GM12878 (cell line): Measurements from ENCODE around the gene SMURF1. TPM values are rescaled to one million over a fixed set of nuclear protein-coding genes. Genes with fewer than 3 reads are reported as not detected.

Experiments used
- ATAC-seq: fragments of 200-7000 bp; cut with Tn5 transposase; 3 replicates; pipeline ENCODE4 v1.9.1; 2020; ENCODE audit warnings: mild to moderate bottlenecking, moderate library complexity
- BruUV-seq: library from RNA; stranded (reverse); fragments of 400-500 nt; replicated peaks from 2 replicates; lab custom pipeline; 2021; lab: Mats Ljungman, UMichigan
- CTCF ChIA-PET: fragments of 300-600 bp; sonication (Branson Sonifier 250); formaldehyde crosslinking; extraction: SDS; loops from one replicate; lab custom pipeline; 2021; ENCODE audit warnings: inconsistent platforms; lab: Yijun Ruan, JAX
- POLR2A ChIA-PET: fragments of 350-600 bp; formaldehyde crosslinking; extraction: SDS; loops from one replicate; lab custom pipeline; 2021; ENCODE audit warnings: inconsistent platforms; lab: Charles Lee
- RAD21 ChIA-PET: fragments of 300-600 bp; sonication (Branson Sonifier 250); formaldehyde crosslinking; loops from one replicate; lab custom pipeline; 2023; ENCODE audit warnings: antibody characterized with exemption; ENCODE audit not compliant: unreplicated experiment; lab: Charles Lee
- SMC1A ChIA-PET: fragments of 300-600 bp; sonication (Branson Sonifier 250); formaldehyde crosslinking; loops from one replicate; lab custom pipeline; 2023; ENCODE audit not compliant: unreplicated experiment, uncharacterized antibody; lab: Charles Lee
- DNase-seq: peaks from one replicate; pipeline ENCODE4 v3.0.0-alpha.2; 2011; ENCODE audit warnings: low read depth, low spot score
- FAIRE-seq: peaks from 3 replicates; lab custom pipeline; 2011; peaks lifted over from hg19 to GRCh38; lab: Jason Lieb, UNC
- H2AFZ ChIP-seq: 2 replicates; pipeline ENCODE4 v1.6.0; 2011; ENCODE audit warnings: low read depth, low read length, control low read depth; ENCODE audit not compliant: control insufficient read depth
- H3K27ac ChIP-seq: 2 replicates; pipeline ENCODE4 v1.5.1; 2011; ENCODE audit warnings: control low read depth; ENCODE audit not compliant: control insufficient read depth, insufficient read depth
- H3K27me3 ChIP-seq, 2 experiments: replicated peaks in 1 of 2; 2 replicates each; pipeline versions ENCODE4 v1.6.0 to v1.6.1; 2011; ENCODE audit warnings: low read length in 1 of 2; ENCODE audit not compliant: control insufficient read depth in 2 of 2, insufficient read depth in 2 of 2
- H3K36me3 ChIP-seq, 2 experiments: 2 replicates each; pipeline ENCODE4 v1.5.1; 2011; ENCODE audit warnings: low read length in 1 of 2; ENCODE audit not compliant: control insufficient read depth in 2 of 2, insufficient read depth in 2 of 2
- H3K4me1 ChIP-seq: 2 replicates; pipeline ENCODE4 v1.6.1; 2011; ENCODE audit warnings: mild to moderate bottlenecking, low read length, moderate library complexity, mixed read lengths; ENCODE audit not compliant: control insufficient read depth, insufficient read depth
- H3K4me2 ChIP-seq: 2 replicates; pipeline ENCODE4 v1.6.0; 2011; ENCODE audit warnings: control low read depth; ENCODE audit not compliant: control insufficient read depth, insufficient read depth
- H3K4me3 ChIP-seq: fragments of 200-600 bp; sonication (generic); 2 replicates; pipeline ENCODE4 v1.5.1; 2016
- H3K79me2 ChIP-seq: 2 replicates; pipeline ENCODE4 v1.6.0; 2011; ENCODE audit warnings: low read length; ENCODE audit not compliant: control insufficient read depth, insufficient read depth
- H3K9ac ChIP-seq: 2 replicates; pipeline ENCODE4 v1.8.0; 2011; ENCODE audit warnings: low read length, control low read depth, mixed read lengths; ENCODE audit not compliant: control insufficient read depth, insufficient read depth
- H3K9me3 ChIP-seq: replicated peaks from 3 replicates; pipeline ENCODE4 v1.5.1; 2011; ENCODE audit warnings: mild to moderate bottlenecking, low read length; ENCODE audit not compliant: control insufficient read depth, insufficient read depth
- H4K20me1 ChIP-seq: 2 replicates; pipeline ENCODE4 v1.6.0; 2011; ENCODE audit not compliant: control insufficient read depth, insufficient read depth
- BMI1 ChIP-seq: fragments of 450-650 bp; IDR thresholded peaks from 2 replicates; pipeline ENCODE4 v1.6.1; 2016; ENCODE audit warnings: mild to moderate bottlenecking, moderate library complexity, borderline replicate concordance
- CHD4 ChIP-seq: fragments of 200-600 bp; sonication (generic); IDR thresholded peaks from 2 replicates; pipeline ENCODE4 v1.6.1; 2016; ENCODE audit warnings: mild to moderate bottlenecking
- CUX1 ChIP-seq: IDR thresholded peaks from 2 replicates; pipeline ENCODE4 v1.6.1; 2012; ENCODE audit warnings: improper control_type of control experiment, low read depth, low read length; ENCODE audit not compliant: insufficient replicate concordance
- FOS ChIP-seq: IDR thresholded peaks from 3 replicates; pipeline ENCODE4 v1.6.1; 2011; ENCODE audit warnings: borderline replicate concordance; ENCODE audit not compliant: insufficient read length; ENCODE audit errors: extremely low read depth
- FOXK2 ChIP-seq: fragments of 450-650 bp; IDR thresholded peaks from 2 replicates; pipeline ENCODE4 v1.6.1; 2017; ENCODE audit warnings: mild to moderate bottlenecking, moderate library complexity
- HCFC1 ChIP-seq: fragments of 150-350 bp; IDR thresholded peaks from 2 replicates; pipeline ENCODE4 v1.6.1; 2014; ENCODE audit warnings: low read length
- MXI1 ChIP-seq: fragments of 150-350 bp; IDR thresholded peaks from 2 replicates; pipeline ENCODE4 v1.6.1; 2011; ENCODE audit warnings: low read depth, mild to moderate bottlenecking, inconsistent platforms, low read length, improper control_type of control experiment
- PAX8 ChIP-seq: fragments of 450-650 bp; IDR thresholded peaks from 2 replicates; pipeline ENCODE4 v1.6.1; 2017; ENCODE audit warnings: mild to moderate bottlenecking, moderate library complexity
- PBX3 ChIP-seq: IDR thresholded peaks from 2 replicates; pipeline ENCODE4 v1.6.1; 2011; ENCODE audit warnings: mild to moderate bottlenecking, low read depth, low read length, moderate library complexity; ENCODE audit not compliant: insufficient replicate concordance
- POLR2AphosphoS5 ChIP-seq: IDR thresholded peaks from 2 replicates; pipeline ENCODE4 v1.6.1; 2011; ENCODE audit warnings: mild to moderate bottlenecking, low read length, inconsistent platforms
- RBBP5 ChIP-seq: fragments of 200-600 bp; sonication (generic); conservative IDR thresholded peaks from 2 replicates; pipeline ENCODE4 v1.6.1; 2016
- RELB ChIP-seq: fragments of 450-650 bp; IDR thresholded peaks from 2 replicates; pipeline ENCODE4 v1.6.1; 2017; ENCODE audit warnings: low read depth, mild to moderate bottlenecking, moderate library complexity
- SIX5 ChIP-seq: IDR thresholded peaks from 2 replicates; pipeline ENCODE4 v1.6.1; 2011; ENCODE audit warnings: mild to moderate bottlenecking, low read depth, low read length, moderate library complexity; ENCODE audit not compliant: severe bottlenecking
- SP1 ChIP-seq: IDR thresholded peaks from one replicate; pipeline ENCODE4 v1.6.1; 2011; ENCODE audit warnings: low read depth, low read length
- SPI1 ChIP-seq: IDR thresholded peaks from 2 replicates; pipeline ENCODE4 v1.6.1; 2011; ENCODE audit warnings: low read depth, mild to moderate bottlenecking, low read length, moderate library complexity, borderline replicate concordance; ENCODE audit not compliant: insufficient read depth
- TAF1 ChIP-seq: IDR thresholded peaks from 2 replicates; pipeline ENCODE4 v1.6.1; 2011; ENCODE audit warnings: mild to moderate bottlenecking, low read depth, low read length, borderline replicate concordance
- WRNIP1 ChIP-seq: IDR thresholded peaks from 2 replicates; pipeline ENCODE4 v1.6.1; 2011; ENCODE audit warnings: low read depth, low read length, improper control_type of control experiment, borderline replicate concordance
- ZNF622 ChIP-seq: fragments of 450-650 bp; IDR thresholded peaks from 2 replicates; pipeline ENCODE4 v1.6.1; 2017; ENCODE audit warnings: mild to moderate bottlenecking, inconsistent platforms
- WGBS: methylation state at CpG from one replicate; pipeline ENCODE4 v1.1.6; 2016; ENCODE audit warnings: low lambda C conversion rate; ENCODE audit not compliant: insufficient replicate concordance, insufficient coverage; ENCODE audit errors: missing lambda C conversion rate; 5-methylcytosine and 5-hydroxymethylcytosine counted together
- in situ Hi-C: fragments of 300-500 bp; cut with MboI; formaldehyde crosslinking; loops from 9 replicates; pipeline ENCODE4 v1.14.3; 2018; ENCODE audit warnings: mixed read lengths
- intact Hi-C: fragments of 100-400 bp; cut with micrococcal nuclease; formaldehyde crosslinking; loops from one replicate; pipeline ENCODE4 v1.14.2; 2022; ENCODE audit not compliant: unreplicated experiment
- polyA plus RNA-seq, 11 experiments: library from polyadenylated mRNA; depleted of rRNA in 4 of 11; unstranded in 6 of 11; stranded (reverse) in 5 of 11; fragments of >200 nt; fragmentation: Nextera tagmentation in 4 of 11; fragmentation: Illumina TruSeq in 1 of 11; extraction: Ambion mirVana in 4 of 11; extraction: Trizol in 1 of 11; gene quantifications; 1 replicate in 1 of 11; 2 replicates in 10 of 11; pipeline versions ENCODE4 v1.2.1 to v1.2.3, GENCODE V29; 2011 to 2016; ENCODE audit warnings: inconsistent platforms in 2 of 11, missing spikeins in 2 of 11, low read depth in 1 of 11
- total RNA-seq, 4 experiments: library from RNA; depleted of rRNA in 3 of 4; stranded (reverse); fragments of >200 nt in 3 of 4; fragmentation: Illumina TruSeq in 1 of 4; extraction: Trizol in 1 of 4; gene quantifications; 2 replicates each; pipeline versions ENCODE4 v1.2.1 to v1.2.3, GENCODE V29; 2013 to 2021

SMURF1 gene
- total and polyA plus RNA-seq, 10 of the 15 experiments (the other 5 are each of a cell fraction or from before 2014, with no cell fraction given), result 0.76 to 14.0 (median 7.9) TPM

GRCh38 chr7:99129536-99129935 lies 14.4 kb downstream of the SMURF1 start:
- H4K20me1 ChIP-seq, result no peaks in the 10 kb centered on the region
- SMC1A ChIA-PET, result interaction anchor here (0.7 to 1.3 kb wide), 7 partner anchors 9 to 328 kb away, joined by 3 to 7 read pairs (median 3); no protein-coding TSS in a partner anchor
- no peak for FAIRE-seq
- H3K4me3 ChIP-seq, result no peak overlapping the region
- no peak overlapping the region for H2AFZ ChIP-seq
- H3K27me3 ChIP-seq, result no peaks in the 10 kb centered on the region
- no peak overlapping the region for H3K27ac ChIP-seq
- no peak overlapping the region for H3K9ac ChIP-seq
- no peaks in the 10 kb centered on the region for H3K9me3 ChIP-seq
- WGBS, result 94% methylated on average over 6 of the region's 6 CpGs
- no peak overlapping the region for H3K4me2 ChIP-seq
- CTCF ChIA-PET, result interaction anchor here (1.0 kb wide), 1 partner anchor 17 kb away, joined by 3 read pairs; no protein-coding TSS in a partner anchor
- RAD21 ChIA-PET, result no interaction called here
- BruUV-seq, result no TSS peak
- H3K36me3 ChIP-seq, result no peaks in the 10 kb centered on the region
- no peak for ATAC-seq
- intact Hi-C loops, result no loop called here
- peaks cover 2% of the 10 kb centered on the region; the same call in 1 of the 2 replicates for H3K4me1 ChIP-seq
- TF ChIP-seq CUX1 (no peak), SIX5 (no peak), RELB (no peak), BMI1 (no peak), POLR2AphosphoS5 (no peak), MXI1 (no peak), FOS (no peak), FOXK2 (no peak), PBX3 (no peak), PAX8 (no peak), RBBP5 (no peak), ZNF622 (no peak), HCFC1 (no peak), SPI1 (no peak), TAF1 (no peak), CHD4 (no peak), WRNIP1 (no peak), SP1 (no peak)
- no peak for DNase-seq
- POLR2A ChIA-PET, result interaction anchor here (1.8 kb wide), 1 partner anchor 9 kb away, joined by 4 read pairs; no protein-coding TSS in a partner anchor
- H3K79me2 ChIP-seq, result peaks cover 40% of the 10 kb centered on the region
- in situ Hi-C loops, result no loop called here
